GM12872 (cell line): ENCODE results near the gene DNALI1.

Experiments used
- CTCF ChIP-seq: IDR thresholded peaks from 3 replicates; pipeline ENCODE4 v1.5.1; 2011; ENCODE audit warnings: low read depth, mild to moderate bottlenecking, low read length, moderate library complexity; ENCODE audit not compliant: insufficient read depth

The DNALI1 gene

GRCh38 chr1:37533317-37534093 is 23.2 kb upstream of the DNALI1 start:
- TF ChIP-seq CTCF, result no peak

- TF ChIP-seq CTCF, result no peak
These were observed 19.4 kb upstream of the DNALI1 start for GRCh38 chr1:37537378-37537777.

DNA sequence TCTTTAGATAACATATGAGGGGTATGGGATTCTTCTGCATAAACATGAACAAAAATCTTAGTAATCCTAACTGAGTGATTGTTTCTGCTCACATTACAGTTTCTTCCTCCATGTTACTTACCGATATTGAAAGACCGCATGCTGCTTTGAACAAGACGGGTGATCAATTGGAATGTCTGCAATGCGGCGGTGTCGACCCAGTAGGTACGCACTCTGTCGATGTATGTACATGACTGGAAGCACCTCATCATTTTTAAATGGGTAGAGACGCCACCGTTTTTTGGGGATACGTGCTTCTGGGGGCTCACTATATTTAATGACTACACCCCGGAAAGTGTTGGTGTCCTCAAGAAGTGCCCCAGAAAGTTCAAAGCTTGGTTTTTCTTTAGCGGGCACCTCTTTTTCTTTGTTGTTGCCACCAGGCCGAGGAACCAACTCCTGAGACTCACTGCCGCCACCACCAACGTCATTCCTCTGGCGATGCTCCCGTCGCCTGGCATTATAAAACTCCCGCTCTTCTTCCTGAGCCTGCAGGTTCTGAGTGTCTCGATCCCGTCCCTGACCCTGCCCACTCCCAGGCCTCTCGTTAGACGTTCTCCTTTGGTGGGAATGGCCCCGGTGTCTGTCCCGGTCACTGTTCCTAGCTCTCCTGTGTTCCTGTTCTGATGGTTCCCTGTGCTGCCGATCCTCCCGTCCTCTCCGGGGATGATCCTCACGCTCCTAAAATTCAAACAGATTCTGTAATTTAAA is 16.5 kb upstream of the DNALI1 start:
- no peak for TF ChIP-seq CTCF

DNA sequence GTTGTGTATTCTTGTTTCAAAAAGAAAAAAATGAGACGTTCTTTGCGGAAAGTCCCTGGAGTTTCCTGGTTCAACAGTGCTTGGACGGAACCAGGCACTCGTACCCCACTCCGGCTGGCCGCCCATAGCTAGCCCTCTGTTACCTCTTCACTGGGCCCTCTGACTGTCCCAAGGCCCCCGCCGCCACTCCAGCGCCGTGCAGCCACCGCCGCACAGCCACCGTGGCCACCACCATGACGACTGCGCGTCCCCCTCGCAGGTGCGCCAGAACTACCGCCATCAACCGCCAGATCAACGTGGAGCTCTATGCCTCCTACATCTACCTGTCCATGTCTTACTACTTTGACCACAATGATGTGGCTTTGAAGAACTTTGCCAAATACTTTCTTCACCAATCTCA is 12.2 kb upstream of the DNALI1 start:
- no peak for TF ChIP-seq CTCF

- no peak for TF ChIP-seq CTCF
These were observed 11.7 kb upstream of the DNALI1 start for GRCh38 chr1:37545019-37545418.

GRCh38 chr1:37549341-37549740 is 7.4 kb upstream of the DNALI1 start:
- no peak for TF ChIP-seq CTCF

DNA sequence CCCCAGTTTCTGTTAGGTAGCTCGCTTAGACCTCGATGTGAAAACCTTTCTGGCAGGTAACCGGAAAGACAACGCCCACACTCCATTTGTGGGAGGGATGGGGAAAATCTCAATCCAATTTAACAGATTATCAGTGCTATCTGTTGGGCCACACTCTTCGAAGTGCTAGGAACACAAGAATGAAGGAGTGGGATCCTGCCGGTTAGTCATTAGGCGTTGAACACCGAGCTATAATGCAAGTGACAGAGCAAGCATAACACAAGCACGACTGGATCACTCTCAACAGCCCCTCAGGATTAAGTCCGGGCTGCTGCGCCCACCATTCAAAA is 3.2 kb upstream of the DNALI1 start:
- TF ChIP-seq CTCF, result no peak
